Fibroblast of villous mesenchyme (primary cell): ENCODE measurements around the gene TMEM204. TPM values are rescaled to one million over a fixed set of nuclear protein-coding genes. Genes with fewer than 3 reads are reported as not detected.

Experiments
- DNase-seq: peaks from one replicate; pipeline ENCODE4 v3.0.0-alpha.2; 2010; ENCODE audit warnings: low read depth
- H3K4me3 ChIP-seq: 2 replicates; pipeline ENCODE4 v1.5.1; 2011; ENCODE audit warnings: low read depth, mild to moderate bottlenecking, low read length
- total RNA-seq: library from RNA; depleted of rRNA; stranded (reverse); fragments of >200 nt; gene quantifications from 2 replicates; pipeline ENCODE4 v1.2.3, GENCODE V29; 2012
- TF ChIP-seq, protein P1 (sequence below): IDR thresholded peaks from 2 replicates; pipeline ENCODE4 v1.5.1; 2012; ENCODE audit warnings: low read depth, mild to moderate bottlenecking, low read length; ENCODE audit not compliant: insufficient read depth

The TMEM204 gene
- total RNA-seq, 1 donor = 22.5 TPM

DNA sequence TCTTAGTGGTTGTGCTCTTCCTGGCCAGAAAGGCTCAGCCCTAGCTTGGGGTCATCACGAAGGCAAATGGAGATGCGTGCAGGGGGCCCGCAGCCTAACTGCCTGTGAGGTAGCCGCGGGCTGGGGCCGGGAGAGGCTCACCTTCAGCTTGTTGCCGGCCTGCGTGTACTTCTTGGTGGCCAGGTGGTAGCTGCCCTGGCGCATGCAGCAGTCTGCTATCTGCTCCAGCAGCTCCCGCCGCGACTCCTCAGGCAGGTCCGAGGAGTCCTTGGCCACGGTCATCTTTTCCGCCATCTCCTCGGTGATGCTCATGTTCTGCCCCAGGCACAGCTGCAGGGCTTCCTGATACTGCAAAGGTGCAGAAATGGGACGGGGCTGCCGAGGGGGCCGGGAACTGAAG is 13.0 kb upstream of the TMEM204 start:
- TF ChIP-seq, protein P1, sequence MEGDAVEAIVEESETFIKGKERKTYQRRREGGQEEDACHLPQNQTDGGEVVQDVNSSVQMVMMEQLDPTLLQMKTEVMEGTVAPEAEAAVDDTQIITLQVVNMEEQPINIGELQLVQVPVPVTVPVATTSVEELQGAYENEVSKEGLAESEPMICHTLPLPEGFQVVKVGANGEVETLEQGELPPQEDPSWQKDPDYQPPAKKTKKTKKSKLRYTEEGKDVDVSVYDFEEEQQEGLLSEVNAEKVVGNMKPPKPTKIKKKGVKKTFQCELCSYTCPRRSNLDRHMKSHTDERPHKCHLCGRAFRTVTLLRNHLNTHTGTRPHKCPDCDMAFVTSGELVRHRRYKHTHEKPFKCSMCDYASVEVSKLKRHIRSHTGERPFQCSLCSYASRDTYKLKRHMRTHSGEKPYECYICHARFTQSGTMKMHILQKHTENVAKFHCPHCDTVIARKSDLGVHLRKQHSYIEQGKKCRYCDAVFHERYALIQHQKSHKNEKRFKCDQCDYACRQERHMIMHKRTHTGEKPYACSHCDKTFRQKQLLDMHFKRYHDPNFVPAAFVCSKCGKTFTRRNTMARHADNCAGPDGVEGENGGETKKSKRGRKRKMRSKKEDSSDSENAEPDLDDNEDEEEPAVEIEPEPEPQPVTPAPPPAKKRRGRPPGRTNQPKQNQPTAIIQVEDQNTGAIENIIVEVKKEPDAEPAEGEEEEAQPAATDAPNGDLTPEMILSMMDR = no peak
- no peak for DNase-seq
- H3K4me3 ChIP-seq = no peak overlapping the region

DNA sequence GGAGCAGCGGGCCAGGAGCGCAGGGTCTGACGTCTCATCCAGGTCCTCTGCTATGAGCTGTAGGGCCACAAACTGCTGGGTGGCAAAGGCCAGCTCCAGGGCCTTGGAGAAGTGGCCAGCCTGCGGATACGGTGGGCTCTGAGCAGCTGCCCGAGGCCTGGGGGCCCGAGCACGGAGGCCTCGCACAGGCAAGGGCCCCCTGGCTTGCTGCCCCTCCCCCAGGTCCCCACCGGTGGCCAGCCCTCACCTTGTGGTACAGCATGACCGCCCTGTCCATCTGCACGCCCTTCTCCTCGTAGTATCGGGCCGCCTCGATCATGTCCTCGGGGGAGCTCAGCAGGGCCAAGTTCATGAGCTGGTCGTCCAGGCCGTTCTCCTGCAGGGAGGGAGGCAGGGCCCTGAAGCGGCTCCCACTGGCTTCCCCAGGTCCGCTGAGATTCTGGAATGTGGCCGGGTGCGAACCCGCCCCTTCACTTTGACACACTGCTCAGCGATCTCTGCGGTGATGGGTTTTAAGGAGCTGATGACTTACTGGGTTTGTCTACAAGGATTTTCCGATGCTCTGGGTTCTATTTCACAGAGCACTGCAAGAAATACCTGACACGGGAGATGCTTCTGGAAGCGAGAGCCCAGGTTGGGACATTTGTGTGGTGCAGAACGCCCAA is 9.8 kb upstream of the TMEM204 start:
- DNase-seq = no peak
- TF ChIP-seq, protein P1 = no peak

GRCh38 chr16:1524366-1524765 is 9.1 kb upstream of the TMEM204 start:
- no peak for DNase-seq
- TF ChIP-seq, protein P1 = no peak
- H3K4me3 ChIP-seq = no peak overlapping the region

More for the DNA sequence above, 9.8 kb upstream of the TMEM204 start:
- H3K4me3 ChIP-seq = no peak overlapping the region

DNA sequence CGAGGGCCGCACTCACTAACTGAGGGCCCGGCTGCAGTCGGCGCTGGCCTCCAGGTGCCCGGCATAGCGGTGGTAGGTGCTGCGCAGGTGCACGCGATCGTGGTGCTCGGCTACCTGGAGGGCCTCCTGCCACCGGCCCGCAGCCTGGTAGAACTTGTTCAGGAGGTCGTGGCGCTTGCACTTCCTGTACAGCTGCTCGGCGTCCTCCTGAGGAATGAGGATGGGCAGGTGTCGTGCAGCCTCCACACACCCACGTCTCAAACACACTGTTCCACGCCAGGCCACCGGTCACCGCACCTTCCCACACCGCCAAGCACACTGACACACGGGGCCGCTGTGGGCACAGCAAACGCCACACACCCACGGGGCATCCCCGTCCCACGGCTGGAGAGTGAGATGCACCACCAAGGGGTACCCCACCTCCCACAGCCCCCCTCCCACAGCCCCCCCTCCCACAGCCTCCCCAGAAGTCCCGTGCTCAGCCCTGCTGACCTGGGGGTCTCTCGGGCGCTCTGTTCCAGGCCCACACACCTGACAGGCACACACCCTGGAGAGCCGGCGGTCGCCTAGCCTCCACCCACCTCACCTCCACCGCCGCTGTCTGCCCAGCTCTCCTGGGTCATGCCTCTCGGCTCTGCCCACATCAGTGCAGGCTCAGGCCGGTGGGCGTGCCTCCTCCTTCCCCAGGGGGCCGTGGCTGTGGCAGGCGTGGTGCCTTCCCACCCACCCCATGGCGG is 7.4 kb upstream of the TMEM204 start:
- TF ChIP-seq, protein P1 = no peak
- no peak overlapping the region for H3K4me3 ChIP-seq
- no peak for DNase-seq

- no peak for DNase-seq
- TF ChIP-seq, protein P1 = no peak
- no peak overlapping the region for H3K4me3 ChIP-seq
Measured at GRCh38 chr16:1526608-1527555, 6.6 kb upstream of the TMEM204 start.
